GM19193 (cell line): Measurements from ENCODE around the gene BIN2.

Experiments used
- POLR2A ChIP-seq: IDR thresholded peaks from 4 replicates; pipeline ENCODE4 v1.6.1; 2011; ENCODE audit not compliant: insufficient read depth, insufficient read length; ENCODE audit errors: extremely low read depth

Gene BIN2

DNA sequence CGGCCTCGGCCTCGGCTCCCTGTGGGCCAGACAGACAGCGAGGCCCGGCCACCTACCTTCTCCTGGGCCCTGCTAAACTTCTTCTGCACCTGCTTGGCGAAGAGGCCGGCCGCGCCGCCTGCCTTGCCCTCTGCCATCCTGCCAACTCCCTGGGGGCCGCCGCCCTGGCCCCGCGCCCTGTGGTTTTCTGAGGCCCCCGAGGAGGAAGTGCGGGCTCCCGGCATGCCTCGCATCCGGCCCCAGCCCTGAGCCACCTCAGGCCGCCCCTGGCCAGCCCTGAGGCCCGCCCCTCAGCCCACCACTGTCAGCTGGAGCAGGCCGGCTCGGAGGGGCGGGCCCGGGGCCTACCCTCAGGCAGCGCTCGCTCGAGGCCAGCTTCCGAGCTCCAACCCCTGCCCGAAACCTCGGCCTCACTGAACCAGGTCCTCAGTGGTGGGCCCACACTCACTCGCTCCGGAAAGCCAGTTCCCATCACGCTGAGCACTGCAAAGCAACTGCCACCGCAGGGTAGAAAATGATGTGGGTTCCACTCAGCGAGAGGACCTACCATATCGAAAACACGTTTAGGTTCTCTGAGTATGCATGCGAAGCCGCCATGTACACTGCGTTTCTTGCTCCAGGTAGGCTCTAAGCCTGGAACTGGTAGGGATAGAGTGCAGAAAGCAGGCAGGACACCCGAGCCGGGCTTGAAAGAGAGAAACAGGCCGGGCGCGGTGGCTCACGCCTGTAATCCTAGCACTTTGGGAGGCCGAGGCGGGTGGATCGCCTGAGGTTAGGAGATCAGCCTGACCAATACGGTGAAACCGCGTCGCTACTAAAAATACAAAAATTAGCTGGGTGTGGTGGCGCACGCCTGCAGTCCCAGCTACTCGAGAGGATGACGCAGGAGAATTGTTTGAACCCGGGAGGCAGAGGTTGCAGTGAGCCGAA is at the start of gene BIN2:
Gene BIN2, minus strand, starts transcription at position 209 of the 930 bp plus-strand sequence. Its CDS starts 72 bp downstream, at position 137.
- peak; percentile 88 for TF ChIP-seq POLR2A

DNA sequence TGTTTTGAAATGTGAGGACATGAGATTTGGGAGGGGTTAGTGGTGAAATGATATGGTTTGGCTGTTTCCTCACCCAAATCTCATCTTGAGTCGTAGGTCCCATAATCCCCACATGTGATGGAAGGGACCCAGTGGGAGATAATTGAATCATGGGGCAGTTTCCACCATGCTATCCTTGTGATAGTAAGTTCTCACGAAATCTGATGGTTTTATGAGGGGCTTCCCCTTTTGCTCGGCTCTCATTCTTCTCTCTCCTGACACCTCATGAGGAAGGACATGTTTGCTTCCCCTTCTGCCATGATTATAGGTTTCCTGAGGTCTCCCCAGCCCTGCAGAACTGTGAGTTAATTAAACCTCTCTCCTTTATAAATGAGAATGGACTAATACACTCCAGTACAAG is 49.2 kb upstream of the BIN2 start:
- TF ChIP-seq POLR2A, result no peak

DNA sequence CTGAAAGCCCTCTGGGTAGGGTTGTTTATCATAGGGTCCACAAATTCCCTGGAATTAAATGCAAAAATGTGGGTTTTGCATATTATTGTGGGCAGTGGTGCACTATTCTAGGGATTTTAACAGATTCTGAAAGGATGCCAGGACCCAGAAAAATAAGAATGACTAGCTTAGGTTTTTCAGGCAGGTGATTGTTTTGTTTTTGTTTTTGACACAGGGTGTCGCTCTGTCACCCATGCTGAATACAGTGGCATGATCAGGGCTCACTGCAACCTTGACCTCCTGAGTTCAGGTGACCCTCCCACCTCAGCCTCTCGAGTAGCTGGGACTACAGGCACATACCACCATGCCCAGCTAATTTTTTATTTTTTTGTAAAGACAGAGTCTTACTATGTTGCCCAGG is 48.0 kb upstream of the BIN2 start:
- TF ChIP-seq POLR2A, result no peak

DNA sequence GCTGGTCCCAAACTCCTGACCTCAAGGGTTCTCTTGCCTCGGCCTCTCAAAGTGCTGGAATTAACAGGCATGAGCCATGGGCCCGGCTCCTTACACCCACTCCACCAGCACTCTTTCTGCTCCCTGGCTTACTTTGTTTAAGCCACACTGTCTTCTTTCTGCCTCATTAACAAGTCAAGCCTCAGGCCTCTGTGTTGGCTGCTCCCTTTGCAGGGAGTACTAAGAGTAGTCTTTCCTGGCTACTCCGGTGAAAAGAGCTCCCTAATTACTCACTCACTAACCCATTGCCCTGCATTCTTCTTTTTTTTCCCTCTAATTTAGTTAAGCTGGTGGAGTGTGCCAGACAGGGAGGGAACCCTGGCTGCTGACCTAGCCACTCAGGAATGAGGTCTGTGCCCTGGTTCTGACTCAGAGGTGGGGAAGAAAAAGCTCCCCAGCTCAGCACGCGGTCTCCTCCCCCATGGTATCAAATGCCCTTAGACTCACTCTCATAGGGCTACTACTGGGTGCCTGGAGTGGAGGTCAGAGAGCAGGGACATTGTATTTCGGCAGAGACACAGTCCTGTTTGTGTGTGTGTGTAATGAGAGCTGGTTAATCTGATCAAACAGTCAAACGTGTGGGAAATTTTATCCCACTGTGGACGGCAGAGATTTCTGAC is 47.5 kb upstream of the BIN2 start:
- no peak for TF ChIP-seq POLR2A

DNA sequence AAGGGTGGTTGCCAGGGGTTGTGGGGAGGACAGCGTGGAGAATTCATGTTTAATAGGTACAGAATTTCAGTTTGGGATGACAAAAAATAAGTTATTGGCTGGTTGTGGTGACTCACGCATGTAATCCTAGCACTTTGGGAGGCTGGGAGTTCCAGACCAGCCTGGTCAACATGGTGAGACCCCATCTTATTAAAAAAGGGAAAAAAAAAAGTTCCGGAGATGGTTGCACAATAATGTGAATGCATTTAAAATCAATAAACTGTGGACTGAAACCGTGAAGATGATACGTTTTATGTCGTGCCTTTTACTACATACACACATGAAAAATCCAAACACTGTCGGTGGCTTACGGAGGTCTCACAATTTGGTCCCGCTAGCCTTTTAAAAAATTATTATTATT is 46.7 kb upstream of the BIN2 start:
- no peak for TF ChIP-seq POLR2A

DNA sequence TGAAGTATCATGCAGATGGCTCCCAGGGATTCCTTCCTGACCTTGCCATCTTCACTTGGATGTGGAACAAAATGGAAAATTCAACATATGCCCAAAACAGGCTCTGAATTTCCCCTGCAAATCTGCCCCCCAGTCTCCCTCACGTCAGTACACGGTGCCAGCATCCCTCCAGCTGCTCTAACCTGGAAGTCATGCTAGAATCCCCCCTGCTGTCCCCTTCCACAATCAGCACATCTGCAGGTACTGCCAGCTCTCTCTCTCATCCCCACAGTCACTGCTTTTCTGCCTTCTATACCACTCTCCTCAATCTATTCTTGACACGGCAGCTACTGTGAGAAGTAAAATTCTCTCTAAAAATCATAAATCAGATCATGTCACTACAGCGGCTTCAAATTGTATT is 45.6 kb upstream of the BIN2 start:
- TF ChIP-seq POLR2A, result no peak

DNA sequence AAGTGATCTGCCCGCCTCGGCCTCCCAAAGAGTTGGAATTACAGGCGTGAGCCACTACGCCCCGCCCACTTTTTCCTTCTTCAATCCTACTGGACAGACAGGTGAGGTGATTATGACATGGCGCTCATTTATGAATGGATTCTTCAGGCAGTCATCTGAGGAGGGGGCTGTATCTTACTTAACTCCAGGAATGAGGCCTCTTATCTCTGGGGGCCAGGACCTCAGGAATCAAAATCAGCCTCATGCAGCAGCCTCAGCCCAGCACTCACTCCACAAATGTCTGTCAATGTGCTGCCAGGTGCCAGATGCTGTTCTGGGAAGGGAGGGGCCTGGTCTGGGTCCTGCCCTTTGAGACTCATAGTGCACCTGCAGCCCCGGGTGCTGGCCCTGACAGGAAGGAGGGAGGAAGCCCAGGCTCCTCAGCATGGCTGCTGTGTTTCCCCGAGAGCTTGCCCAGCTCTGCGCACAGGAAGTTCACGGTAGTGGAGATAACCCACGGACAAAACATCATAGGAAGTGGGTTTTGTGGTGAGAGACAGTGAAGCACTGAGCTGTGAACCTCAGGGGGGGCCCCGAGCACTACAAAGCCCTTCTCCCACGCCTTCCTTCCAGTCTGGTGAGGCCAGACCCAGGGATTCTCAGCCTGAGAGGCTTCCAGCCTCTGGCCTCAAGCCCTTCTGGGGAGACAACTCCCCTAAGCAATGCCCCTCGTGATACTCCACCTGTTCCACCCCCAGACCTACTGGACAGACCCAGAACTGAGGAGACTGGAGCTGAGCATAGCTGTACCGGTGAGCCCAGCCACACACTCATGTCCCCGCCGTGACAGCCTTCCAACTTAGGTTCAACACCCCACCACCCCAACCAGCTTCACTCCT is 44.9 kb upstream of the BIN2 start:
- TF ChIP-seq POLR2A, result peak; percentile 44

DNA sequence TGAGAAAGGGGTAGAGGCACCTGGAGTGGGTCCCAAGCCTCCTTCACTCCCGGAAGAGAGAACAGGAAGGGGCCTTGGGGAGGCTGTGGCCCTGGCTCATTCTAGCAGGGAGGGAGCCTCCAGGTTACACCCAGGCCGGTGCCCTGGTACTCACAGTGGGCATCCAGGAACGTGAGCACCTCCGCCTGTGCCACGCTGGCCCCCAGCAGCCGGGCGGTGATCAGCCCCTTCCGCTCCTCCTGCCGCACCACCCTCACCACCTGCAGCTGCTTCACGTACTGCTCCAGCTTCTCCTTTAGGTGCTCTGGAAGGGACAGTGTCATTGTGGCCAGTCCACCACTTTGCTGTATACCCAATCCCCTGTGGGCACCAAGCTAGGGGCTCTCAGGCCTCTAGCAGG is 41.3 kb upstream of the BIN2 start:
- TF ChIP-seq POLR2A, result no peak

DNA sequence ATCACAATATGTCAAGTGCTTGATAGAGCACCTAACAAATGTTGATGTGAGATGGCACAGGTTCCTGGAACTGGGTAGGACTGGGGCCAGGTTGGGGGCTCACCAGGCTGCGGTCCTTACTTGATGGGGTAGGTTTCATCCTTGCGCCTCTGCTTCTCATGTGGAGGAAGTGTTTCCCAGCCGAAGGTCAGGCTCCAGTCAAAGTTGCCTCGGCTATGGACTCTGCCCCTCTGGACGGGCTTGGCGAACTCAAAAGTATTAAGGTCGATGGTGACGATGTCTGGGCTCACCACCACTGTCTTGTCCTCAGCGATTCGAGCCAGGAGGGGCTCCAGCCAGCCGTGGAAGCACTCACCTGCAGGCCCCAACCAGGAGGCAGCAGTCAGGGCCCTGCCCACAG is 40.0 kb upstream of the BIN2 start:
- TF ChIP-seq POLR2A, result no peak

DNA sequence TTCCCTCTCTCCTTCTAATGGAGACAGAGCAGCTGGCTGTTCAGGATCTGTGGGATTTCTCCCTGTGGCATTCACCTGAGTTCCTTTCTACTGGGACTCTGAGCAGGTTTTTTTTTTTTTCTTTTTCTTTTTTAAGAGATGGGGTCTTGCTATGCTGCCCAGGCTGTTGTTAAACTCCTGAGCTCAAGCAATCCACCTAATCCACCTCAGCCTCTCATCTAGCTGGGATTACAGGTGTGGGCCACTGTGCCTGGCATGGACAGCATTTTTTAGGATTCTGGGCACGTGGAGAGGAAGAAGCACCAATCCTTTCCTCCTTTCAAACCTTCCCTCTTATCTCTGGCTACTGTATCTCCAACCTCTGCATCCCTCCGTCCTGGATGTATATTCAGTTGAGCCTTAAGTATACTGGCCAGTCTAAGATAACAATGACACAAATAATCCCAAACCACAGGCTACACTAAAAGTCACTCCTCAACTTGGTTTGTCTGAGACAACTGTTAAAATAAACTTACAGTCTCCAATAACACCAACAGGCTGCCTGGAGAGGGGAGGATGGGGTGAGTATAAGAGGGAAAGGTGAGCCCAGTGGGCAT is 38.9 kb upstream of the BIN2 start:
- TF ChIP-seq POLR2A, result no peak

DNA sequence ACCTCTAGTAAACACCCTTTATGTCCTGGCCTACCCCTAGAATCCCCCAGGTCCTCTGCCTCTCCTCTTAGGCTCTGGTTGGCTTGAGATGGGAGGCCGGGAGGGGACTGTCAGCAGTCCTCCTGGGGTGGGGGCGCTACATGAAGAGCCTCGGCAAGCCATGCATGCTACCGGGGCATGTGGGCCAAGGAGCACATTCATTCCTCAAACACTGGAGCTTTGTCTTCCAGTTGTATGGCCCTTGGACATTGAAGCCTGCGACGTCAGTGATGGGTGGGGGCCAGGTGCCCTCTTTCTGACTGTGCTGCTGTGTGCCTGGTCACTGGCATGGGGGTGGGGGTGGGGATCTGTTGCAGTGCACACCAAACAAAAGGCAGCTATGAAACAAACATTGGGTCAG is 38.3 kb upstream of the BIN2 start:
- no peak for TF ChIP-seq POLR2A

DNA sequence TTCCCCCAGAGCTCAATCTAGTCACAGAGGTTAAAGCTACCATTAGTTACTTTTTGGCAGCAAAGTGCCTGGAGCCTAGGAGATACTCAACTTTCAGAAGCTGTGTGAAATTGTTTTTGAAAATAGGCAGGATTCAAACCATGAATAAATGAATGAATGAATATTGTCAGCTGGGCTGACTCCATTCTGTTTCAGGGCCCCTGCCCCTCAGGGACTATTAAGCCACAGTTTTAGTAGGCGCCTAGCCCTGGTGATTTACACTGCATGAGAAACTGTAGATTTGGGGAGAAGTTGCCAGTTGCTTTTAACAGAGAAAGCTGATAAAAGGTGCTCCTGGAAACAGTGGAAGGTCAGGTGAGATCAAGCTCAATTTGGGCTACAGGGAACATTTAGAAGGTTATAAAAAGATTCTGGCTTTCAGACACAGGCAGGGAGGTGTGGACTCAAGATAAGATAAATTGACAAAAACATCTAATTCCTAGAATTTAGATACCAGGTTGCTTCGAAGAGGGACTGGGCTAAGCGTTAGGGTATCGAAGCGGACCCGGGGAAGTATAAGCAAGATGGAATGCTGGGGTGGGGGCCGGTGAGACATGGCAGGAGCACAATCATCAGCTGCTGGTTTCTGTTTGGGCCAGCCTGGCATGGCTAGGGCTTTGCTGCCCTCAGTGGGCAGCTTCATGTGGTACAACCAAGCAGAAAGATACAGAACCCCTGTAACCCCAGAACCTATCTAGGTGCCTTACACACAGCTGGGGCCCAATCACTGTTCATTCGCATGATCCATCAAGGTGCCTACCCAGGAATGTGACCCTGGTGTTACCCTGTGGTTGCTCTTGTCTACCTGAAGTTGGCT is 37.4 kb upstream of the BIN2 start:
- no peak for TF ChIP-seq POLR2A

DNA sequence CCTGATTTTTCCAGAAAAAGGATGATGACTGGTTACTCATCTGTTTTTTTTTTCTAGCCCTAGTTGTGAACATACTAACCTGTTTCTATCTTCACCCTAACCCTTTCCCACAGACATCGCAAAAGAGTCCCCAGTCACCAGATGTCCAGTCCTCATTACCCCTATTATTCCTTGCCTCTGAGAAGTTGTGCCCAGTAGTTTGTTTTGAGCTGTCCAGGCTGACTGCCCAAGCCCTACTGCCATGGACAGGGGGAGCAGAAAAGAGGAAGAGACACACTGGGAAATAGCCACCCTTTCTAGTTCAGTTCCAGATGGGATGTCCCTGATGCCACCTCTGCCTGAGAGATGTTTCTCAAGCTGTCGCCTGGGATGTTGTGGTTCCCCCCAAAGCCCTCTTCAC is 36.3 kb upstream of the BIN2 start:
- no peak for TF ChIP-seq POLR2A

DNA sequence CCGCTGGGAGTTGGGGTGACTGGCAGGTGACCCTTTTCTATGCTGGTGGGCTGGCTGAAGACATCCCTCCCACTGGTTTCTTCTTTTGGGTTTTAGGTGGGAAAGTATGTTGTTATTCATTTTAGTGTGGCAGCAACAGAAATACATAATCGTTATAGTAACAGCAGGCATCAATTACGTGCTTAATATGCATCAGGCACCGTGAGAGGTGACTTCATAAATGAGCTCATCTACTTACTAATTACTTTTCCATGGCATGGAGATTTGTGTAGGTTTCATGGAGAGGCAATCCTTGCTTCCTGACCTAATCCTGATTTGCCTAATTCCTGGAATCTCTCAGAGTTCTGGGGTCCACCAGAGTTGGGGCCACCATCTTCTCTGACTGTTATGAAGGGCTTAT is 35.9 kb upstream of the BIN2 start:
- TF ChIP-seq POLR2A, result no peak

DNA sequence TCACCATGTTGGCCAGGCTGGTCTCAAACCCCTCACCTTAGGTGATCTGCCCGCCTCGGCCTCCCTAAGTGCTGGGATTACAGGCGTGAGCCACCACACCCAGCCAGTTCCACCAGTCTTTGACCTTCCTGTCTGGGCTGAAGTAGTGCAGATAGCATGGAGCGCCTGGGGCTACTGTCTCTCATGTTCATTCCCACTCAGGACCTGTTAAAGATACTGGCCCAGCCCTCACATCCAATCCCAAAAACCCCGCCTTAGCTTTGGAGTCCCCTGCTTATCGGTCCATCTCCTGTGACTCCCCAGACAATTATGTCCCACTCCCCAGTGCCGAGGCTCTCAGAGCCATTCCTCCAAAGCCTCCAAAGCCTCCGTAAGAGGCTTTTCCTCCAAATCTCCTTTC is 34.5 kb upstream of the BIN2 start:
- no peak for TF ChIP-seq POLR2A
